HG03039 (cell line): ENCODE data around the gene SF3B3.

Source experiments
- ATAC-seq: cut with Tn5 transposase; IDR thresholded peaks from one replicate; pipeline ENCODE4 v1.9.1; 2021; ENCODE audit warnings: mild to moderate bottlenecking, moderate library complexity; ENCODE audit not compliant: unreplicated experiment

SF3B3 gene

DNA sequence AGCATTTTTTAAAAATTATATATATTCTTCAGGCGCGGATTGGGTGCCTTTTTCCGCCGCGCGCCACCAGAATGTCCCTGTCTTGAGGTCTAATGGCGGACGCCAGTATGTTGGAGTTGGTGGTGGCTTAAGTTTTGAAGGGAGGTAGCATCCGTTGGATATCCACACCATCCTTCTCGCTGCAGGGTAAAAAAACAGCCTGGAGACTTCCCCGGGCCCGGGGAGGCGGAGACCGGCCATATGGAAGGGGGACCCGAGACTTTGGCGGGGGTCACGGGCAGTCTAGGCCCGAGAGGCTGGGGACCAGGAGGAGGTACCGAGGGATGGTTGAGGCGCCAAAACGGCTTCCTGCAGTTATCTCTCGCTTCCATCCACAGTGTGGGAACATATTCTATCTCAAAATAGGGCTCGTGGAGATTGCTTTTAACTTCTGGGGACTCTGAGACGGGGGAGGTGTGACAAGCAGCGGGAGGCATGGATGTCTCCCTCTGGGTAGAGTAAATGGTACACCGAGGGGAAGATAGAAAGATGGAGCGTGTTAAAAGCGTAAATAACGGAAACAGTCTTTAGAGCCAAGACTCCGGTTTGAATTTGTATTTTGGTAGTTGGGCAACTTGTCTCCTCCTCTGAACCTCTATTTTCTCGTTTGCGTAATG lies at the start of gene SF3B3:
SF3B3 (plus strand) TSS at position 74 of the 656 bp plus-strand sequence. CDS start 2,841 bp downstream, outside the sequence.
- ATAC-seq, result peak; percentile 39

DNA sequence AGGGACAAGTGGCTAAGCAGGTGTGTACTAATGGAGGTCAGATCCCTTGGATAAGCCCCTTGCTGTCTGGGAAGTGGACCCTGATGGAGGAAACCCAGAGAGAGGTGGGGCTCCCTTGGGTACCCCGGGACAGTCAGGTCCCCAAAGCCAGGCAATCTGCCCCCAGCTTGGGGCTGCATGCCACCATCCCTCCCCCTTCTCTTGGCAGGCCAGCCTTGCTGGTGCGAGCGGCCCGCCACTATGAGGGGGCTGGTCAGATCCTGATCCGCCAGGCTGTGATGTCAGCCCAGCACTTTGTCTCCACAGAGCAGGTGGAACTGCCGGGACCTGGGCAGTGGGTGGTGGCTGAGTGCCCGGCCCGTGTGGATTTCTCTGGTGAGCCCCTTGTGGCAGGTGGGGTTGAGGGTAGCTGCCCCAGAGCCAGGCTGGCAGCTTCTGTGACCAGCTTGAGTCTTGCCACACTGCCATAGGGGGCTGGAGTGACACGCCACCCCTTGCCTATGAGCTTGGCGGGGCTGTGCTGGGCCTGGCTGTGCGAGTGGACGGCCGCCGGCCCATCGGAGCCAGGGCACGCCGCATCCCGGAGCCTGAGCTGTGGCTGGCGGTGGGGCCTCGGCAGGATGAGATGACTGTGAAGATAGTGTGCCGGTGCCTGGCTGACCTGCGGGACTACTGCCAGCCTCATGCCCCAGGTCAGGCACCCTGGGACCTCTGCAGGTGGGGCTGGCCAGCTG lies 49.1 kb upstream of the SF3B3 start:
- no peak for ATAC-seq

DNA sequence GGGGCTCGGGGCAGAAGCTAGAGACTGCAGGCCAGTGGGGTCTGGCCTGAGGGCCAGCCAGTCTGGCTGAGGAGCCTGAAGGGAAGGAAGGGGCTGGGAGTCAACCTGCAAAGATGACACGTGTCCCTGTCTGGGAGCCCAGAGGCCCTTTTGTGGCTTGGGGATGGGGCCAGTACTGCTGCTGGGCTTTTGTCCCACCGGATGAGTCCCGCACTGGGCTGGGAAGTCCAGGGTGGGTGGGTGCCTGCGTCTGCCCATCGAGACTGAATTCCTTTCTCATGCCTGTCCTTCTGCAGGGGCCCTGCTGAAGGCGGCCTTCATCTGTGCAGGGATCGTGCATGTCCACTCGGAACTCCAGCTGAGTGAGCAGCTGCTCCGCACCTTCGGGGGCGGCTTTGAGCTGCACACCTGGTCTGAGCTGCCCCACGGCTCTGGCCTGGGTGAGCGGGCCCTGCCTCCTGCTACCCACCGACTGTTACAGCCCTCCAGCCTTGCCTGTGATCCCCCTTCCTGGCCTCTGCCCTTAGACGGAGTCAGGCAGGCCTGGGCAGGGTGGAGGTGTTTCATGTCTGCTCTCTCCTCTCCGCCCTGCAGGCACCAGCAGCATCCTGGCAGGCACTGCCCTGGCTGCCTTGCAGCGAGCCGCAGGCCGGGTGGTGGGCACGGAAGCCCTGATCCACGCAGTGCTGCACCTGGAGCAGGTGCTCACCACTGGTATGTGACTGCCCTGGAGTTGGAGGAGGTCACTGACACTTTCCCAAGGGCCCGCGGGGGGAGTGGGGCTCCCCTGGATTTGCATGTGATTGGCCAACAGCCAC lies 48.4 kb upstream of the SF3B3 start:
- ATAC-seq, result no peak

DNA sequence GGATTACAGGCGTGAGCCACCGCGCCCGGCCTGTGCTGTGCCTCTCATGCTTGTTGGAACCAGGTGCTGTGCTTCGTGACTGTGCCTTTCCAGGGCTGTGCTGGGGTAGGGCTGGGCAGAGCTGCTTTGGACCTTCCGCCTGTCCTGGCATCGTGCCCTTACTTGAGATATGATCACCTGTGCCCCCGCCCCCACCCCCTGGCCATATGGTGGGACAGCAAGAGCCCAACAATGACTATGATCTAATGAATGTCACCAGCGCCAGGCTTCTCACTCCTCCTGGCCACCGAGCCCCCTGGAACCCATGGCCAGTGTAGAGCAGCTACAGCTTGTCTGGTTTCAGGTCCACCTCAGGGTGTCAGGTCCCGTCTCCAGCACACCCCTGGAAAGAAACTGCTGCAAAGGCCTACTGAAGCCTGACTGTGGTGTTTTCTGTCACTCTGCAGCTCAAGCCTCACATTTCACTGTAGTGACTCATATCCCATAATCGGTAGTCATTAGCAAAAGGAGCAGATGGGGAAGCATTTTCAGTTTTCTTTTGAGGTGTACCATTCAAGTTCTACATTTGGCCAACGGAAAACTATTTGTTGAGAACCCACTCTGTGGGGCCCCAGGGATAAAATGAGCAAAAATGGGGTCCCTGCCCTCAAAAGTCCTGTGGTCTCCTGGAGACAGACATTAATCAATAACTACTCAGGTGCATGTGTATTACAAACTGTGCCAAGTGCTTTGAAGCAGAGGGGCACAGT lies 47.2 kb upstream of the SF3B3 start:
- peak; percentile 75 for ATAC-seq

DNA sequence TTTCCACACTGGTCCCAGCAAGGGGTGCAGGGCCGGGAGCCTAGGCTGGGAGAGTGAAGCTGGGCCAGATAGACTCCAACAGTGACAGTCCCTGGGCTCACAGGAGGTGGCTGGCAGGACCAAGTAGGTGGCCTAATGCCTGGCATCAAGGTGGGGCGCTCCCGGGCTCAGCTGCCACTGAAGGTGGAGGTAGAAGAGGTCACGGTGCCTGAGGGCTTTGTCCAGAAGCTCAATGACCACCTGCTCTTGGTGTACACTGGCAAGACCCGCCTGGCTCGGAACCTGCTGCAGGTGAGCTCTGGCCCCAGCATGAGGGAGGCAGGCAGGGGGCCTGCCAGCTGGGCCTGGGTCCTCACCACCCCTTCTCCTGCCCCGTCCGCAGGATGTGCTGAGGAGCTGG lies 45.4 kb upstream of the SF3B3 start:
- no peak for ATAC-seq

DNA sequence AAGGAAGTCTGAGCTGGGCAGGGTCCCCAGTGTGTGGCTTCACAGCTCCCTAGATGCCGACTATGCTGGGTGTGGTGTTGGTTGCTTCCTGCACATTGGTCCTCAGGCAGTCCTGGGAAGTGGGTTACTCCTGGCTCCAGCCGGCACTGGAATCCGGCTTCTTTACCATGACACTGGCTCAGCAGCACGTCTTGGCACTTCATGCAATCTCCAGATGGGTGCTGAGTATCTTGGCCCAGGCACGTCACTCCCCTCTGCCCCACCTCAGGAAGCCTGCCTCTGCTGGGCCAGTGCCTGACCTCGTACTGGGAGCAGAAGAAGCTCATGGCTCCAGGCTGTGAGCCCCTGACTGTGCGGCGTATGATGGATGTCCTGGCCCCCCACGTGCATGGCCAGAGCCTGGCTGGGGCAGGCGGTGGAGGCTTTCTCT lies 44.7 kb upstream of the SF3B3 start:
- ATAC-seq, result no peak

DNA sequence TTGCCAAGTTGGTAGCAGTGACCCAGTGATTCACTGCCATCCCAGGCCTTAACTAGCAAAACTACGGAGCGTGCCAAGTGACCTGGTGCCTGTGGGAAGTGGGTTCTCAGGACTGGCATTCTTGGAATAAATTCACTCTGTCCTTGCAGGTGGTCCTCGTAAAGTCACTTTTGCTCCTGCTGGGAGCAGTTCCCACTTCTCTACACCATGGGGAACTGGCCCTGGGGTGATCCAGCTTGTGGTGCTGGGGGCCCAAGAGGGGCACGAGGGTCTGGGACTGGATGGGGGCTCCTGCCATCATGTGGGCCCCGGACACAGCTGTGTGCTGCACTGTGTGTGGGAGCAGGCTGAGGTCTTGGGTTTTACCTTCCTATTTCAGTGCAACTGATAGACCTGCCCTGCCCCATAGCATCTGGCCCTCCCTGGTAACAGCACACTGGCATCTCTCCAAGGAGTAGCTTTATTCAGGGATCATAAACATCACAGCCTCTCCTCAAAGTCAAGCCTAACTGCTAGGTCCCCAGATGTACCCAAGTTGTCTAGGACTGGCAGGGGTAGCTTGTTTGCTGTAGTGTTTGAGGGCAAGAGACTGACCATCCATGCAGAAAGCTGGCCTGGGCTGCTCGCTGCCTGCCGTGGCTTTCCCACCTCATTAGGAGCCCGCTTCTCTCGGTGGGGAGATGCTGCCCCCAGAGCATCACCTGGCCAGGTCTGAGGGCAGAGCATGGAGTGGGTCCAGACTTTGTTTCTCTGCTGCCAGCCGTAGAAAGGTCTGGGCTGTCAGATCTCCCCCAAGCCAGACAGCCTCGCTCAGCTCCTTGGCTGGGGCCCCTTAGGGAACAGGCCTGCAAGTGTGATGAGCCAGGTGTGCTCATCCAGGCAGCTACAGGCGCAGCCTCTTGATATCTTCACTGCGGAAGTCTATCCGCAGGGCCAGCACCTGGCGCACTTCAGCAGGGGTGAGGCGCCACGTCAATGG lies 43.2 kb upstream of the SF3B3 start:
- no peak for ATAC-seq

DNA sequence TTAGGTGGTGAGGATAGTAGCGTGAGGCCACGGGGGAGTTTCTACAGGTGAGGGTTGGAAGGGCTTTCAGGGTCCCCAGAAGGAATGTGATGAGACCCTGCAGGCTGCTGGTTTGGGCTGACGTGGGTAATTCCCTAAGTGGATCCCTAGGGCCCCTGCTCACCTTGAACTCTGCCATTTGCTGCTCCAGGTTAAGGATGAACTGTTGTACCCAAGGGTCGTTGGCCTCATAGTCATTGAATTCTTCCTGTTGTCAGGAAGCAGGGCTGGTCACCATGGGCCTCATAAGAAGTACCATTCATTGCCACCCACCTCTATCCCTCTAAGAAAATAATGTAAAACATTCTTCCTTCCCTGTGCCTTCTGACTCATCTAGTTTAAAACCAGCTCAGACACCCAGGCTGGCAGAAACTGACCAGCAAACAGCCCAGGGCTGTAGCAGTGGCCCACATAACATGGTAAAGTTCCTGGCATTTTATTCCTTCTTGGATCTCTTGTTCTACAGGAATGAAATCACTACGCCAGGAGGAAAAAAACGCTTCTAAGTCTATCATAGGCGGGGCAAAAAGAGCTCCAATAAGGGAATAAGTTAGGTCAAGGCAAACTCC lies 41.6 kb upstream of the SF3B3 start:
- ATAC-seq, result no peak

DNA sequence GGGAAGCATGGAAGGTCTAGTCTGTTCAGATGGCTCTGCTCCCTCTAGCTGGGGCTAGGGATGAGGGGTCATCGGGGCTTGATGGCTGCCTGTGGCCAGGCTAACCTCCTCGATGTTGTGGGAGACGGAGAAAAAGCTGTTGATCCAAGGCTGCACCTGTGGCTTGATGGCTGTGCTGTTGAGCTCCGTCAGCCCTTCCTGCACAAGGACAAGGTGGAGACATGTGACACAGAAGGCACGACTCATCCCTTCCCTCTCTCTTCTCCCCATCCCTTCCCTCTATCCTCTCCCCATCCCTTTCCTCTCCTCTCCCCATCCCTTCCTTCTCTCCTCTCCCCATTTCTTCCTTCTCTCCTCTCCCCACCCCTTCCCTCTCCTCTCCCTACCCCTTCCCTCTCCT lies 41.0 kb upstream of the SF3B3 start:
- ATAC-seq, result no peak

DNA sequence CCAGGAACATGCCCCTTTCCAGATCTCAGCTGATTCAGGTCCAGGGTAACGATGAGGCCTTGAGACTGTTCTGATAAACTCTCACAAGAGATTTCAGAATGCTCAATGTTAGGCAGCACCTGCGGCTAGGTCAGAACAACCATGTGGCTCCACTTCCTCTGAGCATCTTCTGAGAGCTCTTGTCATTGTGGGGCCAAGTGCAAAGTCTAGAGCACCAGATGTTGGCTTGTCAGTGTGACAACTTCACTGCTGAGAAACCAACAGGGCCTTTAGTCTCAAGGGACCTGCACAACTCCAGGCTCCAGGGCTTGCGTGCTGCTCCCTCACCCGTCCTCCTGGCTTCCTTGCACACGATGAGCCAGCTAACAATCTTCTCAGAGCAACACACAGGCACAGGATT lies 40.2 kb upstream of the SF3B3 start:
- no peak for ATAC-seq

DNA sequence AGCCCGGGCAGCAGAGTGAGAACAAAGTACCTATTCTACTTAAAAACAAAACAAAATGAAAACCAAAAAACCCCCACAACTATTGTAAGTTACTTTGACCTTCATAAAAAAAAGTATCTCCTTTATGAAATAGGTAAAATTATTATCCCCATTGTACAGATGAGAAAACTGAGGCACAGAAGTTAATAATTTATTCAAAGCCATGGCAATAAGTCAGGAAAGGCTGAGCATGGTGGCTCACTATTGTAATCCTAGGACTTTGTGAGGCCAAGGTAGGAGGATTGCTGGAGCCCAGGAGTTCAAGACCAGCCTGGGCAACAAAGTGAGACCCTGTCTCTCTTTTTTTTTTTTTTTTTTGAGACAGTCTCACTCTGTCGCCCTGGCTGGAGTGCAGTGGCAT lies 38.7 kb upstream of the SF3B3 start:
- ATAC-seq, result no peak

DNA sequence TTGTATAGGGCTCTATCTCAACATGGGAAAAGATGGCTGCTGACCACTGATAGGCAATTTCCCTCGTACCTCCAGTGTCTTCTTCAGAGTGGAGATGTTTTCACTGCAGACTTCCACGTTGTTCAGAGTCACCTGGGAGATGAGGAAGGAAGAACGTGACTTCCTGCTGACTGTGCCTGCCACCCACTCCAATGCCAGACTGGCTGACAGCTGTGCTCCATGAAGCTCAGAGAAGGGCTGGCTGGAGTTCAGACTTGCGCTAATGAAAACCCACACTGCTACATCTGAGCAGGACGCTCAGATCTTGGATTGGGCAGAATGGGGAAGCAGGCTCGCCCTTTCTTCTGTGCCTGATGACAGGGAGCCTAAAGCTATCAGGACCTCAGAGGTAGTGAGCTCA lies 33.4 kb upstream of the SF3B3 start:
- ATAC-seq, result no peak

DNA sequence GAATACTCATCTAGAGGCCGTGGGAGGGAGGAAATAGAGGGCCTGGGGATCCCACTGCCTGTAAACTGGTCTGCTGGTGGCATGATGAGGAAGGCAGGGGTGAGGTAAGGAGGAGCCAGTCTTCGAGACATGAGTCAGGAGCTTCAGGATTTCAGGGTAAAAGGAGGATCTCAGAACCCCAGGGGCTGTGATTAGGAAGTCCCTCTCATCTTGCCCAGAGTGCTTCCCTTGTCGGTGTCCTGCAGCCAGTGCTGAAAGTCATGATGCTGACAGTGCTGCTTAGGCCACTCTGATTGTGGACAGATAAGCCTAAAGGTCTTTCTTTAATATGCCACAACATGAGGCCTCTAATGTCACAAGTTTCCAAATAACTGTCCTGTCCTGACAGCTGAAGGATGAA lies 29.8 kb upstream of the SF3B3 start:
- ATAC-seq, result no peak

DNA sequence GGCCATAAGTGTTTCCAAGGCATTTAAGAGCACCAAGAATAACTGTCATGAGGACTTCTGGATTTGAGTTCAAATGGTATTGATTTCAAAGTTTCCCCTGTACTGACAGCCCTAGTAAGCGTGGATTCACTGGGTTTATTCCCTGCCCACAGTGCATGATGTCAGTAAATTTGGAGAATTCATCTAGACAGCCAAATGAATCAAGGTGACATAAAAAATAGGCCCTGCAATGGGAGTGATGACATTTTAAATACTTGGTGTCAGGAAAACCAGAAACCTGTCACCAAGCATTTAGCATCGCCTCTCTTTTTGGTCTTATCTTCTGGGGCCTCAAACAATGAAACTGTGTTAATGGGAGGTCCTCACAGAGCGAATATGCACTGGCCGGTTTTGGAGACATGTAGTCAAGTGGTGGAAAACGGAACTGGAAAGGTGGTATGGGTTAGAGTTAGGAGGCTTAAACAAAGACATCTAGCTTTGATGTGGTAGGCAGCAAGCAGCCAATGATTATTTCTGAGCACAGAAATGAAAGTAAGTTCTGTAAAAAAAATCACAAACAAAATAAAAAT lies 29.3 kb upstream of the SF3B3 start:
- no peak for ATAC-seq

DNA sequence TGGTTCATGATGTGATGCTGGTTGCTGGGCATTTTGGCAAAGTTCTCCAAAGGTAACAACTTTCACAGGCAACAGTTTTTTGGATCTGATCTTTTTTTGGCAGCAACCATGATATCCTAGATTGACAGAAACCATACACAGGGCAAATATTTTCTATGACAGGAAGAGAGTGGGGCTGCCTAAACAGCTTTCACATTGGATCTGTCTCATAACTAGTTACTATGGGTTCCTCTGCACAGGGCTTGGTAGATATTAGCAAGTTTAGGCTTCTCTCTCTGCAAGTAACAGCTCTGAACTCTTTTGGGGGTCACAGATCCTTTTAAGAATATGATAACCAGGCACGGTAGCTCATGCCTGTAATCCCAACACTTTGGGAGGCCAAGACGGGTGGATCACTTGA lies 28.8 kb upstream of the SF3B3 start:
- no peak for ATAC-seq

DNA sequence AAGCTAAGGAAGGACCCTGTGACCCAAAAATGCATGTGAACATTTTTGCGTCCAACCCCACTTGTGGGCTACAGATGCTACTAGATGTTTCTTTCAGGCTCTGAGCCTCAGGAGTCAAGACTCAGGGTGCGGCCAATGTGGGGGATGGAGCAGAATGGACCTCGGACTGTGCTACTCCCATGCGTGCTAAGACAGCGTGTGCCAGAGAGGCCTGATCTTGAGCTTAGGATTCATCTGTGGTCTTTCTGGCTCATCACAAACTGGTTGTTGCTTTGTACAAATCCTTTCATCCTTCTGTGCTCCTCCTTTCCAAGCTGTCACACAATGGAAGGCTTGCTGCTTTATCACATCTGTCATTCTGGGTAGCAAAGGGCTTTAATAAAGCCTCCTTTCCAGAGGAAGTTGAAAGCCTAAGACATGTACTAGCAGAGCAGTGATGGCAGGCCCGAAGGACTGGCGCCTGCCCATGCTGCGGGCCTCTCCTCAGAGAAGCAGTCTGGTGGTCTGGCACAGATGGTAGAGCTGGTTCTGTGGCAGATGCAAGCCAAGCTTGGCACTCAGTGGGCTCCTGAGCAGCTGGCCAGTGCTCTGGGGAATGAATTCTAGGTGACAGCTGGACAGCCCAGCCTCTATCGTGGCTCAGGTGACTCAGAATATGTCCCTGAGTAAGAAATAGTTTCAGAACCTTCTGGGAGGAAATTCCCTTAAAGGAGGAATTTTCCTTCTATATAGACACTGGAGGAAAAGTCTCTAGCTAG lies 28.0 kb upstream of the SF3B3 start:
- ATAC-seq, result no peak

DNA sequence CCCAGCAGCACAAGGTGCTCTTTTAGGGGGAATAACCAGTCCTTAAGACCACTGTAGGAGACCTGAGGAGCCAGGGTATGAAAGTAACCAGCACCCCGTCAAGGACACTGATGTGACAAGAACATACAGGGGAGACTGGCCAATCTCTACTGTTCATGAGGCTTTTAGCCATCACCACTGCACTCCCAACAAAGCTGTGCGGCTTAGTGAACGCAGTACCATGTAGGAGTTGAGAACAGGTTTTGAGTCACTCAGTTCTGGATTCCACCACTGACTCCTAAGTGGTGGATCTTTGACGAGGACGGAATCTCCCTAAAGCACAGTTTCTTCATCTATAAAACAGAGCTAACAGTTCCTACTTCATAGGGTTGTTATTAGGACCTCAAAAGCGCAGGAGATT lies 27.1 kb upstream of the SF3B3 start:
- no peak for ATAC-seq

DNA sequence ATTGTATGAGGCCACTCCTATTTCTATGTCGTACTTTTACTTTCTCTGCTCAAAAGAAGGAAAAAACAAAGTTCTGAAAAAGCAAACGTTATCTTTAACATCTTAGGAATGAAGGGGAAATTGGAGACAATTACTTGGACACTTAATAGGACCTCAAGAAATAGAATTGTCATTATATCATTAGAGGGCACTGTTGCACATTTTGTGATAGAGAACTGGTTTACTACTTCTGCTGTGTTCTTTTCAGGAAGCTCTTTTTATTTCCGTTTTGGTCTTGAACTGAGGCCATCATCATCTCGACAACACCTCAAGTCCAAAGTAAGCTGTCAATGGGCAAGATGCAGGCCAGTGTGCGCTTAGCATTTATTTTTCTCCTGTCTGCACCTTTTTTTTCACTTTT lies 14.9 kb upstream of the SF3B3 start:
- no peak for ATAC-seq
